Karpas-422 (cell line): ENCODE data around the gene DIP2B. TPM values are rescaled to one million over a fixed set of nuclear protein-coding genes. Genes with fewer than 3 reads are reported as not detected.
"Not testable (repeated sequence)": the region's sequence is repeated elsewhere in the genome, so short reads cannot be mapped to it uniquely, and the experiment has no call there.

Source experiments
- DNase-seq: peaks from one replicate; pipeline ENCODE4 v3.0.0-alpha.2; 2015
- H2AFZ ChIP-seq: fragments of 200-600 bp; sonication (generic); 2 replicates; pipeline ENCODE4 v1.6.1; 2014; ENCODE audit warnings: antibody characterized with exemption, low read length, mixed read lengths
- H3K27ac ChIP-seq: fragments of 200-600 bp; sonication (generic); 2 replicates; pipeline ENCODE4 v1.5.1; 2014; ENCODE audit warnings: mild to moderate bottlenecking, low read length, moderate library complexity
- H3K27me3 ChIP-seq: fragments of 200-600 bp; sonication (generic); 2 replicates; pipeline ENCODE4 v1.6.1; 2014; ENCODE audit warnings: low read length, mixed read lengths
- H3K36me3 ChIP-seq: fragments of 200-600 bp; sonication (generic); 2 replicates; pipeline ENCODE4 v1.6.1; 2014; ENCODE audit warnings: low read length, mixed read lengths; ENCODE audit not compliant: insufficient read depth
- H3K4me1 ChIP-seq: fragments of 200-600 bp; sonication (generic); 2 replicates; pipeline ENCODE4 v1.6.1; 2014; ENCODE audit warnings: mild to moderate bottlenecking, low read length, mixed read lengths
- H3K4me2 ChIP-seq: fragments of 200-600 bp; sonication (generic); 2 replicates; pipeline ENCODE4 v1.6.1; 2014; ENCODE audit warnings: low read length, low read depth, mild to moderate bottlenecking; ENCODE audit not compliant: poor library complexity, severe bottlenecking
- H3K4me3 ChIP-seq: fragments of 200-600 bp; sonication (generic); 2 replicates; pipeline ENCODE4 v1.5.1; 2014; ENCODE audit warnings: mild to moderate bottlenecking, antibody characterized with exemption, low read length, mixed read lengths
- H3K79me2 ChIP-seq: fragments of 200-600 bp; sonication (generic); 2 replicates; pipeline ENCODE4 v1.6.1; 2014; ENCODE audit warnings: mild to moderate bottlenecking, low read length, mixed read lengths
- H3K9ac ChIP-seq: fragments of 200-600 bp; sonication (generic); 2 replicates; pipeline ENCODE4 v1.6.0; 2014; ENCODE audit warnings: low read length
- H3K9me2 ChIP-seq: fragments of 200-600 bp; sonication (generic), shearing (Covaris generic); replicated peaks from 2 replicates; pipeline ENCODE4 v1.6.0; 2014; ENCODE audit warnings: mild to moderate bottlenecking, low read length, moderate library complexity; ENCODE audit not compliant: insufficient read depth
- H3K9me3 ChIP-seq: fragments of 300-700, 200-600 bp; sonication (generic); 2 replicates; pipeline ENCODE4 v1.6.1; 2014; ENCODE audit warnings: low read length, mixed read lengths
- H4K20me1 ChIP-seq: fragments of 200-600 bp; sonication (generic); 2 replicates; pipeline ENCODE4 v1.6.1; 2014; ENCODE audit warnings: mild to moderate bottlenecking, antibody characterized with exemption, low read length, low read depth; ENCODE audit not compliant: insufficient read depth
- total RNA-seq: library from RNA; depleted of rRNA; stranded (reverse); fragments of >200 nt; shearing (Covaris generic); gene quantifications from 2 replicates; pipeline ENCODE4 v1.2.3, GENCODE V29; 2014; ENCODE audit warnings: low replicate concordance

Gene DIP2B
- total RNA-seq, 1 experiment from 2014 or later = 37.5 TPM

GRCh38 chr12:50677858-50678257 is 173.1 kb downstream of the DIP2B start:
- Histone ChIP-seq H2AFZ (no peak overlapping the region), H3K27me3 (no peaks in the 10 kb centered on the region), H3K27ac (no peak overlapping the region), H3K79me2 (no peaks in the 10 kb centered on the region), H3K9ac (no peak overlapping the region), H3K4me3 (no peak overlapping the region), H4K20me1 (no peaks in the 10 kb centered on the region), H3K9me3 (no peaks in the 10 kb centered on the region), H3K4me1 (no peaks in the 10 kb centered on the region), H3K4me2 (no peak overlapping the region), H3K9me2 (no peaks in the 10 kb centered on the region), H3K36me3 (peaks cover 42% of the 10 kb centered on the region; the same call in 1 of the 2 replicates)
- DNase-seq = no peak

- Histone ChIP-seq H3K4me3 (no peak overlapping the region), H3K9ac (no peak overlapping the region), H3K36me3 (peaks cover 36% of the 10 kb centered on the region; the same call in 1 of the 2 replicates), H3K4me2 (no peak overlapping the region), H2AFZ (no peak overlapping the region), H4K20me1 (no peaks in the 10 kb centered on the region), H3K27me3 (no peaks in the 10 kb centered on the region), H3K27ac (no peak overlapping the region), H3K79me2 (no peaks in the 10 kb centered on the region), H3K9me3 (no peaks in the 10 kb centered on the region), H3K9me2 (no peaks in the 10 kb centered on the region), H3K4me1 (no peaks in the 10 kb centered on the region)
- DNase-seq = no peak
Observed at GRCh38 chr12:50678650-50679365, 174.0 kb downstream of the DIP2B start.

GRCh38 chr12:50679612-50680011 is 174.8 kb downstream of the DIP2B start:
- DNase-seq = no peak
- Histone ChIP-seq H3K27me3 (no peaks in the 10 kb centered on the region), H3K9me3 (no peaks in the 10 kb centered on the region), H2AFZ (no peak overlapping the region), H3K4me3 (no peak overlapping the region), H3K79me2 (no peaks in the 10 kb centered on the region), H3K9ac (no peak overlapping the region), H3K4me2 (no peak overlapping the region), H3K36me3 (peaks cover 32% of the 10 kb centered on the region; the same call in 1 of the 2 replicates), H3K27ac (no peak overlapping the region), H3K9me2 (no peaks in the 10 kb centered on the region), H4K20me1 (no peaks in the 10 kb centered on the region), H3K4me1 (no peaks in the 10 kb centered on the region)

- H3K36me3 ChIP-seq = peaks cover 31% of the 10 kb centered on the region; the same call in 1 of the 2 replicates
- H3K79me2 ChIP-seq, H3K4me2 ChIP-seq, H4K20me1 ChIP-seq, H3K9ac ChIP-seq, H3K4me3 ChIP-seq, H3K27ac ChIP-seq, H3K4me1 ChIP-seq, DNase-seq, H2AFZ ChIP-seq, H3K27me3 ChIP-seq, H3K9me2 ChIP-seq, H3K9me3 ChIP-seq: not testable (repeated sequence)
Observed at GRCh38 chr12:50681064-50681463, 176.3 kb downstream of the DIP2B start.

GRCh38 chr12:50685641-50686040 is 180.9 kb downstream of the DIP2B start:
- Histone ChIP-seq H3K4me1 (no peaks in the 10 kb centered on the region), H3K9me2 (no peaks in the 10 kb centered on the region), H3K9me3 (no peaks in the 10 kb centered on the region), H3K9ac (no peak overlapping the region), H2AFZ (no peak overlapping the region), H4K20me1 (no peaks in the 10 kb centered on the region), H3K27me3 (no peaks in the 10 kb centered on the region), H3K27ac (no peak overlapping the region), H3K79me2 (no peaks in the 10 kb centered on the region), H3K4me3 (no peak overlapping the region), H3K36me3 (peaks cover 26% of the 10 kb centered on the region; the same call in 1 of the 2 replicates), H3K4me2 (no peak overlapping the region)
- no peak for DNase-seq

GRCh38 chr12:50686406-50686805 is 181.6 kb downstream of the DIP2B start:
- no peak overlapping the region for H3K27ac ChIP-seq
- H2AFZ ChIP-seq = no peak overlapping the region
- no peaks in the 10 kb centered on the region for H3K9me3 ChIP-seq
- H3K36me3 ChIP-seq = peaks cover 31% of the 10 kb centered on the region; the same call in 1 of the 2 replicates
- no peaks in the 10 kb centered on the region for H3K9me2 ChIP-seq
- no peaks in the 10 kb centered on the region for H3K79me2 ChIP-seq
- no peak overlapping the region for H3K9ac ChIP-seq
- H4K20me1 ChIP-seq = no peaks in the 10 kb centered on the region
- H3K4me3 ChIP-seq = no peak overlapping the region
- no peak for DNase-seq
- no peaks in the 10 kb centered on the region for H3K4me1 ChIP-seq
- H3K4me2 ChIP-seq = no peak overlapping the region
- H3K27me3 ChIP-seq = no peaks in the 10 kb centered on the region

GRCh38 chr12:50686976-50687375 is 182.2 kb downstream of the DIP2B start:
- Histone ChIP-seq H3K9me3 (no peaks in the 10 kb centered on the region), H3K9me2 (no peaks in the 10 kb centered on the region), H3K9ac (no peak overlapping the region), H3K27me3 (no peaks in the 10 kb centered on the region), H3K27ac (no peak overlapping the region), H3K79me2 (no peaks in the 10 kb centered on the region), H2AFZ (no peak overlapping the region), H3K4me1 (no peaks in the 10 kb centered on the region), H3K4me2 (no peak overlapping the region), H3K4me3 (no peak overlapping the region), H4K20me1 (no peaks in the 10 kb centered on the region), H3K36me3 (peaks cover 26% of the 10 kb centered on the region; the same call in 1 of the 2 replicates)
- DNase-seq = no peak

- Histone ChIP-seq H3K9ac (no peak overlapping the region), H2AFZ (no peak overlapping the region), H3K4me1 (no peaks in the 10 kb centered on the region), H3K9me3 (no peaks in the 10 kb centered on the region), H4K20me1 (no peaks in the 10 kb centered on the region), H3K27ac (no peak overlapping the region), H3K4me3 (no peak overlapping the region), H3K9me2 (no peaks in the 10 kb centered on the region), H3K4me2 (no peak overlapping the region), H3K79me2 (no peaks in the 10 kb centered on the region), H3K36me3 (peaks cover 25% of the 10 kb centered on the region; the same call in 1 of the 2 replicates), H3K27me3 (no peaks in the 10 kb centered on the region)
- no peak for DNase-seq
Observed at GRCh38 chr12:50689437-50689836, 184.7 kb downstream of the DIP2B start.
